K562 (cell line): ENCODE results near the gene IFT52. TPM values are rescaled to one million over a fixed set of nuclear protein-coding genes. Genes with fewer than 3 reads are reported as not detected.

ENCODE experiments used
- CTBP1 ChIP-seq: fragments of 450-650 bp; IDR thresholded peaks from 2 replicates; pipeline ENCODE4 v1.6.1; 2016; ENCODE audit warnings: borderline replicate concordance
- CUX1 ChIP-seq: fragments of 200-800 bp; sonication (Bioruptor generic); IDR thresholded peaks from 2 replicates; pipeline ENCODE4 v1.6.1; 2016; ENCODE audit warnings: missing genetic modification characterization, missing compliant biosample characterization
- E2F3 ChIP-seq: fragments of 250-450 bp; sonication (Bioruptor Pico); IDR thresholded peaks from 2 replicates; pipeline ENCODE4 v1.4.0; 2020; ENCODE audit warnings: mild to moderate bottlenecking
- ERF ChIP-seq: fragments of 450-650 bp; formaldehyde crosslinking; IDR thresholded peaks from 2 replicates; pipeline ENCODE4 v1.4.0; 2020; ENCODE audit warnings: mild to moderate bottlenecking, mixed read lengths
- FOXJ2 ChIP-seq: fragments of 200-800 bp; sonication (Bioruptor generic); IDR thresholded peaks from 2 replicates; pipeline ENCODE4 v1.6.1; 2016; ENCODE audit warnings: missing genetic modification characterization, missing compliant biosample characterization
- GTF2A2 ChIP-seq: IDR thresholded peaks from 2 replicates; pipeline ENCODE4 v1.6.1; 2016; ENCODE audit warnings: mild to moderate bottlenecking, missing genetic modification characterization, missing compliant biosample characterization
- KLF1 ChIP-seq: fragments of 450-650 bp; IDR thresholded peaks from 2 replicates; pipeline ENCODE4 v1.6.1; 2016; ENCODE audit warnings: missing genetic modification characterization, missing compliant biosample characterization
- MECOM ChIP-seq: fragments of 250-450 bp; sonication (Bioruptor Pico); IDR thresholded peaks from 2 replicates; pipeline ENCODE4 v1.8.0; 2022; ENCODE audit warnings: inconsistent platforms
- MTA2 ChIP-seq: fragments of 450-650 bp; IDR thresholded peaks from 2 replicates; pipeline ENCODE4 v1.6.1; 2016; ENCODE audit warnings: low read depth
- NRF1 ChIP-seq, 2 experiments: fragments of 450-650 bp; IDR thresholded peaks in 1 of 2; conservative IDR thresholded peaks in 1 of 2; 2 replicates each; pipeline ENCODE4 v1.6.1; 2014; ENCODE audit warnings: mild to moderate bottlenecking in 2 of 2
- PTRF ChIP-seq: fragments of 450-650 bp; IDR thresholded peaks from 2 replicates; pipeline ENCODE4 v1.6.1; 2016; ENCODE audit warnings: mild to moderate bottlenecking, missing genetic modification characterization, missing compliant biosample characterization
- SP1 ChIP-seq: sonication (generic); formaldehyde crosslinking; IDR thresholded peaks from 2 replicates; pipeline ENCODE4 v1.8.1; 2022; ENCODE audit warnings: mild to moderate bottlenecking, missing genetic modification reagents
- TAF7 ChIP-seq: fragments of 450-650 bp; IDR thresholded peaks from 2 replicates; pipeline ENCODE4 v1.6.1; 2016; ENCODE audit warnings: missing genetic modification characterization, missing compliant biosample characterization
- TAF9B ChIP-seq: fragments of 450-650 bp; IDR thresholded peaks from 2 replicates; pipeline ENCODE4 v1.6.1; 2018; ENCODE audit warnings: mild to moderate bottlenecking; ENCODE audit not compliant: partially characterized antibody
- TEAD1 ChIP-seq, 2 experiments: fragments of 450-650 bp in 1 of 2; sonication (generic) in 1 of 2; formaldehyde crosslinking; IDR thresholded peaks; 2 replicates each; pipeline versions ENCODE4 v1.4.0 to v1.8.0; 2020 to 2022; ENCODE audit warnings: mild to moderate bottlenecking in 2 of 2, missing genetic modification reagents in 1 of 2
- TRIM28 ChIP-seq: fragments of 450-650 bp; IDR thresholded peaks from 2 replicates; pipeline ENCODE4 v1.6.1; 2017
- WHSC1 ChIP-seq: IDR thresholded peaks from one replicate; pipeline ENCODE4 v1.6.1; 2012; ENCODE audit warnings: low read length, control low read depth, inconsistent platforms
- ZC3H11A ChIP-seq: IDR thresholded peaks from 2 replicates; pipeline ENCODE4 v1.6.1; 2012; ENCODE audit warnings: low read depth, low read length, improper control_type of control experiment
- ZNF239 ChIP-seq: fragments of 250-450 bp; sonication (Bioruptor Pico); IDR thresholded peaks from 2 replicates; pipeline ENCODE4 v1.4.0; 2020; ENCODE audit warnings: mild to moderate bottlenecking
- ZNF445 ChIP-seq: fragments of 250-450 bp; sonication (Bioruptor Pico); IDR thresholded peaks from 2 replicates; pipeline ENCODE4 v1.4.0; 2020; ENCODE audit warnings: low read depth, mild to moderate bottlenecking, moderate library complexity
- ZNF77 ChIP-seq: fragments of 250-450 bp; sonication (Bioruptor Pico); IDR thresholded peaks from 2 replicates; pipeline ENCODE4 v1.5.0; 2020
- polyA plus RNA-seq, 8 experiments: library from polyadenylated mRNA; depleted of rRNA in 4 of 8; stranded (reverse) in 5 of 8; unstranded in 3 of 8; fragments of >200 nt; fragmentation: Nextera tagmentation in 2 of 8; fragmentation: Illumina TruSeq in 1 of 8; extraction: Ambion mirVana in 2 of 8; extraction: Trizol in 1 of 8; gene quantifications; 2 replicates each; pipeline versions ENCODE4 v1.2.1 to v1.2.3, GENCODE V29; 2011 to 2014; ENCODE audit warnings: inconsistent platforms in 1 of 8, missing spikeins in 1 of 8
- total RNA-seq, 7 experiments: library from RNA; depleted of rRNA in 6 of 7; stranded (reverse); fragments of >200 nt in 6 of 7; fragmentation: Illumina TruSeq in 2 of 7; extraction: Trizol in 2 of 7; gene quantifications; 2 replicates each; pipeline versions ENCODE4 v1.2.1 to v1.2.3, GENCODE V29; 2011 to 2021; ENCODE audit warnings: low replicate concordance in 1 of 7
- TF ChIP-seq, protein P1 (sequence below): fragments of 450-650 bp; formaldehyde crosslinking; IDR thresholded peaks from 2 replicates; pipeline ENCODE4 v1.4.0; 2020; ENCODE audit warnings: mild to moderate bottlenecking
- TF ChIP-seq, protein P2 (sequence below): IDR thresholded peaks from 2 replicates; pipeline ENCODE4 v1.6.1; 2011; ENCODE audit not compliant: insufficient read length; ENCODE audit errors: extremely low read depth

IFT52 gene
- total and polyA plus RNA-seq, 9 of the 15 experiments (the other 6 are each of a cell fraction or from before 2014, with no cell fraction given) = 11.0 to 31.4 (median 20.4) TPM

DNA sequence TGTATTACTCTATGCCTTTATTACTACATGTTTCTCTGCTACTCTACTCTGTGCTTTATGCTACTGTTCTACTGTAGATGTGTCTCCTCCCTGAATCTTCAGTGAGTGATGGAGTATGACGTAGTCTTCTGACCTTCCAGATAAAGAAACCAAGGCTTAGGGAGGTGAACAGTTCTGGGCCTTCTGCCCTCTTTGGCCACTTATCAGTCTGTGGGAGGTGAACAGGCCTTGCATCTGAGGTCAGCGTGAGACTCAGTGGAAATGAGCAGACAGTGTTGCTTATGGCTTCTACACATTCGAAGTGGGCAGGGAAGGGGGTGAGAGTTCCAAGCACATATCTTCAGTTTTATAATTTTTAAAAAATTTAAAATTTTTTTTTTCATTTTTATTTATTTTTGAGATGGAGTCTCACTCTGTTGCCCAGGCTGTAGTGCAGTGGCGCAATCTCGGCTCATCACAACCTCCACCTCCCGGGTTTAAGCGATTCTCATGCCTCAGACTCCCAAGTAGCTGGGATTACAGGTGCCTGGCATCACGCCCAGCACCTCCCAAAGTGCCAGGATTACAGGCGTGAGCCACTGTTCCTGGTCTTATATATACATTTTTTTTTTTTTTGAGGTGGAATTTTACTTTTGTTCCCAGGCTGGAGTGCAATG lies 100.3 kb downstream of the IFT52 start (continued):
- TF ChIP-seq ZNF445 (CRISPR knock-in tag) = no peak
- TF ChIP-seq KLF1 (tag) = no peak
- TF ChIP-seq TAF9B = peak; percentile 40
- no peak for TF ChIP-seq E2F3 (CRISPR knock-in tag)
- no peak for TF ChIP-seq ERF (CRISPR knock-in tag)
- TF ChIP-seq TRIM28 = no peak
- peak; percentile 99 for TF ChIP-seq CTBP1
- TF ChIP-seq GTF2A2 (tag) = no peak
- TF ChIP-seq TEAD1 (CRISPR knock-in tag; IDR thresholded peaks at IDR 0.05) = 0 out of 4 replicates have a peak, but pooled peaks of 1 of the 2 experiments have one; percentile 46
- TF ChIP-seq, protein P1, sequence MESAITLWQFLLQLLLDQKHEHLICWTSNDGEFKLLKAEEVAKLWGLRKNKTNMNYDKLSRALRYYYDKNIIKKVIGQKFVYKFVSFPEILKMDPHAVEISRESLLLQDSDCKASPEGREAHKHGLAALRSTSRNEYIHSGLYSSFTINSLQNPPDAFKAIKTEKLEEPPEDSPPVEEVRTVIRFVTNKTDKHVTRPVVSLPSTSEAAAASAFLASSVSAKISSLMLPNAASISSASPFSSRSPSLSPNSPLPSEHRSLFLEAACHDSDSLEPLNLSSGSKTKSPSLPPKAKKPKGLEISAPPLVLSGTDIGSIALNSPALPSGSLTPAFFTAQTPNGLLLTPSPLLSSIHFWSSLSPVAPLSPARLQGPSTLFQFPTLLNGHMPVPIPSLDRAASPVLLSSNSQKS (CRISPR knock-in tag) = no peak
- no peak for TF ChIP-seq PTRF (tag)
- no peak; the same call in 1 of the 2 replicates for TF ChIP-seq SP1
- no peak for TF ChIP-seq CUX1 (CRISPR knock-in tag)
- no peak for TF ChIP-seq WHSC1
- TF ChIP-seq, protein P2, sequence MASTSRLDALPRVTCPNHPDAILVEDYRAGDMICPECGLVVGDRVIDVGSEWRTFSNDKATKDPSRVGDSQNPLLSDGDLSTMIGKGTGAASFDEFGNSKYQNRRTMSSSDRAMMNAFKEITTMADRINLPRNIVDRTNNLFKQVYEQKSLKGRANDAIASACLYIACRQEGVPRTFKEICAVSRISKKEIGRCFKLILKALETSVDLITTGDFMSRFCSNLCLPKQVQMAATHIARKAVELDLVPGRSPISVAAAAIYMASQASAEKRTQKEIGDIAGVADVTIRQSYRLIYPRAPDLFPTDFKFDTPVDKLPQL = no peak
- no peak for TF ChIP-seq ZNF239 (CRISPR knock-in tag)
- TF ChIP-seq MTA2 = peak; percentile 90
- no peak for TF ChIP-seq NRF1 (conservative IDR thresholded peaks at IDR 0.05 in 1 of 2, IDR thresholded peaks at IDR 0.05 in 1 of 2)
- TF ChIP-seq FOXJ2 (tag) = no peak
- peak; percentile 47; the same call in 1 of the 2 replicates for TF ChIP-seq MECOM
- TF ChIP-seq ZC3H11A = no peak
- TF ChIP-seq TAF7 (tag) = no peak
- no peak for TF ChIP-seq ZNF77
